Stimulated activated CD4-positive, alpha-beta T cell treated with anti-CD3 and anti-CD28 coated beads, Interleukin-2, amount 100 ng/mL, for 24 hours (primary cell): Measurements from ENCODE around the gene COL28A1.
A peak's percentile ranks its signal among the peaks of the same experiment; 100 is the strongest.
"Not testable (repeated sequence)": the region's sequence is repeated elsewhere in the genome, so short reads cannot be mapped to it uniquely, and the experiment has no call there.

Source experiments
- DNase-seq, 2 donors: peaks; one replicate each; pipeline ENCODE4 v3.0.0-alpha.2; 2020

COL28A1 gene

DNA sequence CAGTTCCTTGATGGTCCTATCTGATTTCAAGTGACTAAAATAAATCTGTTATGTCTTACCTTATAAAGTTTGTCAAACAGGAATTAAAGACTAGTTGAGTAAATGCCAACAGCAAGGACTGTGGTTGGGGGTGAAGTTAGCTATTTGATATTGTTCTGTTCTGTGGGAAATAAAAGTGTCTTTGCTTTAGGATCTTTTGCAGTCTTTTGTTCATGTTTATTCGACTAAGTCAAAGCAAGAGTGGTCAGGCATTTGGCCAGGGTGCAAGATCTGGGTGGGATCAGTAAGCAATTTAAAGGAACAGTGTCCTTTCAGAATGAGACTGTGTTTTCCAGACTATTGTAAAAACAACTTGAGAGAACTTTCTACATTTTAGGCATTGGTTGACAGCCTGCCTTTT, at the start of gene COL28A1:
Gene COL28A1, minus strand, starts transcription at position 183 of the 400 bp plus-strand sequence. CDS start 2,998 bp downstream, outside the sequence.
- DNase-seq = no peak

DNA sequence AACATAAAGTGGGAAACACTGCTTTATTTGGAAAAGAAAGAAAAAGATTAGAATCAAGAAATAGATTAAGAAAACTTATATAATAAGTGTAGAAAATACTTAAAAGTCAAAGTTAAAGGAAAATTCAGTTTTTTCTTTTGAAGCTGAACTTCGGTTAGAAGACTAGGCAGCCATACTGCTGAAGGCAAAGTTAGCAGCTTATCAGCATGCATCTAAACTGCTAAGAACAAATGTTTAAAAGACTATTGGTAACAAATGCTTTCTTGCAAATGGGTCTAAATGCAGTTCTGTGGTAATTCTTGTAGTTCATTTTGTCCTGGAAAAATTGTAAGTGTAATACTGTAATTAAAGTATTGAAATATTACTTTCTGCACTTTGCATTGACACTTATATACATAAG, 49.0 kb upstream of the COL28A1 start:
- DNase-seq = no peak

DNA sequence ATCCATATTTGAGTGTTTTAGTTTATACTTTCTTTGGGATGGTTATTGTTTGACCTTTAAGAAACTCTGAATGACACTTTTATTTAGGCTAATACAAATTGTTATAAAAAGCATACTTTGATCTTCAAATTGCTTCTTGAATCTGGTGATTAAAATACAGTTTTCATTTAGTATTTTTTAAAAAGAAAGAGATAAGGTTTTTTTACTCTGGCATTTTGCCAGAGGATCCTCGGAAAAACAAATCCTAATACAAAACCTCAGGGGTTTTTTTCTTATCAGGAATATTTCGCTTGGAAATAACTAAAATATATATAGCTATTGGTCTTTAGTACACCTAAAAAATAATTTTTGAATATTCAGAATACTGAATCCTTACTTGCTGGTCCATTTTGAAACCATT, 48.1 kb upstream of the COL28A1 start:
- DNase-seq = no peak

DNA sequence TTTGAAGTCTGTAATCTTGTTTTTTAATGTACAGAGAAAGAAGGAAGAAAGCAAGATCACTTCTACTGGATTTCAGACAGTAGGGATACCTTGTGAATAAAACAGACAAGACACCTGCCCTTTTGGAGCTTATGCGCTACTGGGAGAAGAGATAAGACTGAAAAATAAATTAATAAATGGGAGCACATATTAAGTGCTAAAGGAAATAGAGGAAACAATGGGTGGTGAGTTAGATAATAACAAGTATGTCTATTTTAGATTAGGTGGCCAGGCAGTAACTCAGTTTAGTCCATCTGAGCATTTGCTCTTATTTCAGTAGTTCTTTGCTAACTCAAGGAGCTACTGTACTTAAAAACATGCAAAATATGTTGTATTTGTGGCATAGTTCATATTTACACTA, 46.9 kb upstream of the COL28A1 start:
- no peak for DNase-seq

DNA sequence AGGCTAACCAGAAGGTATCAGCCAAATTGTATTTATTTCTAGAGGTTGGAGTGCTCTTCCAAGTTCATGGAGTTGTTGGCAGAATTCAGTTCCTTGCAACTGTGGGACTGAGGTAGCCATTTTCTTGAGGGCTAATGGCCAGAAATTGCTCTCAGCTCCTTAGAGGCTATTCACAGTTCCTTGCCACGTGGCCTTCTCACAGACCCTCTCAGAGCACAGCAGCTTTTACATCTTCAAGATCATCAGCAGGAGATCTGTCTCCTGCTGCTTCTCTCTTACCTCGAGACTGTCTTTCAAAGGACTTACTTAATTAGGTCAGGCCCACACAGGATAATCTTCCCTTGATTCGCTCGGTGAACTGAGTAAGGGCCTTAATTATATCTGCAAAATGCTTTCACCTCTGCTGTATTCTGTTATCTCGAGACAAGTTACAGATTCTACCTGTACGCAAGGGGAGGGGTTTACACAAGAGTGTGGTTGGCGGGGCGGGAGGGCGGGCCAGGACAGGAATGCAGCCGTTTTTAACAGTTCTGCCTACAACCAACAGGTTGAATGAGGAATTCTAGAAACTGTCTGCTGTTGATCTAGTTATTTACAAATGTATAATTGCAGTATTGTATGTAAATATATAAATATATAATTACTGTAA, 46.0 kb upstream of the COL28A1 start:
- DNase-seq = no peak

DNA sequence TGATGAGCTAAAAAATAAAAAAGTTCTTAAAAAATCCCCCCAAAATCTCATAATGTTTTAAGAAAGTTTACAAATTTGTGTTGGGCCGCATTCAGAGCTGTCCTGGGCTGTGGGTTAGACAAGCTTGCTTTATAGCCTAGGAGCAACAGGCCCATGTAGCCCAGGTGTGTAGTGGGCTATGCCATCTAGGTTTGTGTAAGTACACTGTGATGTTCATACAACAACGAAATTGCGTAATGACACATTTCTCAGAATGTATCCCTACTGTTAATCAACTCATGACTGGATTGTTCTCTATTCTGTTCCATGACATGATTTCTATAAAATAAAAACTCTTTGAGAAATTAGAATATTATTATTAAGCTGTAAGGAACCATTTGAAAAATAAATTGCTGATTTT, 44.0 kb upstream of the COL28A1 start:
- no peak for DNase-seq

DNA sequence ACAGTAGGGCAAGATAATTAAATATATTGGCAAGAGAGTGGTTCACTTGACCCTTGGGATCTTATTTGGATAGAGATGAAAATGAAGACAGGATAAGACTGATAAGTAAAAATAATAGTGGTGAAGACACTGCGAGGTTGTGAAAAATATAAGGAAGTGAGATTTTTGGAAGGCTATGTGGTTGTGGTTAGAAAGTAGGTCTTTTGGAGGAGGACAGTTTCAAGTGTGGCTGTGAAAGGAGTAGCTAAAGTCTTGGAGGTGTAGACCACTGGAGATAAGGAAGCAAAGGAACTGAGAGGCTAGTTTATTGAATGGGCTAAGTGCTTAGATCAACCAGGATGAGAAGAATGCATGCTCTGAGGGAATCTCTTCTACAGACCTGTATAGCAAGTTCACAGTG, 42.2 kb upstream of the COL28A1 start:
- no peak for DNase-seq

DNA sequence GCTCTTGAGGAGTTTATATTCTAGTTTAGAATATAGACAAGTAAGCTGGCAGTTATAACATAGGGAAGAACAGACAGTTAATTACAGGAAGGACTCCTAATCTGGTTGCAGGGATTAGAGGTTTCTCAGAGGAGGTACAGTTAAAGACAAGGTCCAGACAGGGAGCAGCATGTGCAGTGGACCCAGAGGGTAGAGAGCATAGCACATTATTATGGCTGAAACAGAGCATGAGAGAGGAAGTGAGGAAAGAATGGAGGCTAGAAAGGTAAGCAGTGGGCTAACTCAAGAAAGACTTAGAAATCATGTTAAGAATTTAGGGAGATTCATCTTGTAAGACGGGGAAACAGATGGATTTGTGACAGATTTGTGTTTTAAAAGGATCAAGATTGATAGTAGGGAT, 40.7 kb upstream of the COL28A1 start:
- no peak for DNase-seq

DNA sequence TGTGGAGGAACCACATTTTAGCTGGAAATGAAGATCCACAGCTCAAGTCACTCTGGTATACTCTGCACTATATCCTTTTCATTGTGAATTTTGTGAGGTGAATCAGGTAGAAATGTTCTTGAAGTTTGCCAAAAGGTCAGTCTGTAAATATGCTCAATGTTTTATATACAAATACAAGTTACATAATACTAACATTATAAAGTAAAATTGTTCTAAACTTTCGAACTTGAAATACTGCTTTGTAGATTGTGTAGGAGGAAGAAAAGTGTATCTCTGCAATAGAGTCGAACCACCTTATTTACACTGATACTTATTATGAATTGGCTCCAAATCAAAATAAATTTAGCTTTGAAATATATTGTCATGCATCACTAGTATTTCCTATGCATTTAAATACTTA, 38.0 kb upstream of the COL28A1 start:
- DNase-seq = no peak

DNA sequence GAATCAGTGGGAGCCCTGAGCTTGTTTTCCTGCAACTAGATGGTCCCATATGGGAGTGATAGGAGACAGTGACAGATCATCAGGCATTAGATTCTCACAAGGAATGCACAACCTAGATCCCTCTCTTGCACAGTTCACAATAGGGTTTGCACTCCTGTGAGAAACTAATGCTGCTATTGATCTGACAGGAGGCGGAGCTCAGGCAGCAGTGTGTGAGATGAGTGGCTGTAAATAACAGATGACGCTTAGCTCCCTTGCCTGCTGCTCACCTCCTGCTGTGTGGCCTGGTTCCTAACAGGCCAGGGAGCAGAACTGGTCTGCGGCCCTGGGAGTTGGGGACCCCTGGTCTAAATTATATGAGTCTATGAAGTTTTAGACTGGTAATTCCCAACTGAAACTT, 34.9 kb upstream of the COL28A1 start:
- no peak for DNase-seq

DNA sequence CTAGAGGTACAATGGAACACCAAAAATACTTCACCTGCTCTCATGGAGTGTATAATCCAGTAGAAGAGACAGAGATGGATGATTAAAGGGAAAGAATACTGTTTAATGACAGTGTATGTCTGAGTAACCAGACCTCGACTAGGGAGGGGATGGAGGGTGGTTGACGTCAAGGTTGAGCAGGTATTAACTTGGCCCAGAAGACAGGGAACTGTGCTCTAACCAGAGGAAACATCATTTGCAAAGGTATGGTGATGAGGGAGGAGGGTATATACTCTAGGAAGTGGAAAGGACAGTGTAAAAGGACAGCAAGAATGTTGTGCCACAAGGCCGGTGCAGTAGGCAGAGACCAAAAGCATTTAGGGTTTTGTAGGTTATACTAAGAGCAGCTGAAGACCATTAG, 33.9 kb upstream of the COL28A1 start:
- DNase-seq = no peak

DNA sequence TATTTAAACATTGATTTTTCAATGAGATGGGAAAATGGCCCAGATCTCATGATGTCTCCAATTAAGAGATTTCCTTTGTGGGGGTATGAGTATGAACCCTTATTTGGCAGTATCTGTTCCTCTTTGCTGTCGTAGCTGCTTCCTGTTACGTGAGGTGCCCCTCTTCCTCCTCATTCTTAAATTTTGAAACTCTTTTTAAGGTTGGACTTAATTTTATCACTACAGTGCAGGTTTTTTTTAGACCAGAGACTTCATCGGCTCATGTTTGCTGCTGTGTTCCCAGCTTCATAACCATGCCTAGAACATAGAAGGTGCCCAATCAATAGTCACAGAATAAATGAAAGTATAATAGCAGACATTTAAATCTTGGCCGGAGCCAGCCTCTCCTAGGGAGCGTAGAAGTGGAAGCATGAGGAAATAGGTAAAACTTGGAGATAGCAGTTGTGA, 33.4 kb upstream of the COL28A1 start:
- no peak for DNase-seq

DNA sequence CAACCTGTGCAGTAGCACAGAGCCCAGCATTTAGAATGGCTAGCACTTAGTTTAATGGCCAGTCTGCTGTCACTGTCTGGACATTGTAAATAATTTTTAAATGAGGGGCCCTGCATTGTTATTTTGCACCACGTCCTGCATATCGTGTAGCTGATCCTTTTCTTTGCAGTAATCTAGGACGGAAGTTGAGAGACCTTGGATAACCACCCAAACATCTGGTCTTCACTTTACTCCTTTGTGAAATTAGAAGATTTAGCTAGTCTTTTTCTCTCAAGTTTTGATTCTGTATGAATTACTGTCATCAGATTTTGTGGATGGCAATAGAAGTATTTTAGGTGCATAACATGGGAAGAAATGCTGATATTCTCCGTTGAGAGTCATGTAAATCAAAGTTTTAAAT, 32.9 kb upstream of the COL28A1 start:
- DNase-seq = no peak

DNA sequence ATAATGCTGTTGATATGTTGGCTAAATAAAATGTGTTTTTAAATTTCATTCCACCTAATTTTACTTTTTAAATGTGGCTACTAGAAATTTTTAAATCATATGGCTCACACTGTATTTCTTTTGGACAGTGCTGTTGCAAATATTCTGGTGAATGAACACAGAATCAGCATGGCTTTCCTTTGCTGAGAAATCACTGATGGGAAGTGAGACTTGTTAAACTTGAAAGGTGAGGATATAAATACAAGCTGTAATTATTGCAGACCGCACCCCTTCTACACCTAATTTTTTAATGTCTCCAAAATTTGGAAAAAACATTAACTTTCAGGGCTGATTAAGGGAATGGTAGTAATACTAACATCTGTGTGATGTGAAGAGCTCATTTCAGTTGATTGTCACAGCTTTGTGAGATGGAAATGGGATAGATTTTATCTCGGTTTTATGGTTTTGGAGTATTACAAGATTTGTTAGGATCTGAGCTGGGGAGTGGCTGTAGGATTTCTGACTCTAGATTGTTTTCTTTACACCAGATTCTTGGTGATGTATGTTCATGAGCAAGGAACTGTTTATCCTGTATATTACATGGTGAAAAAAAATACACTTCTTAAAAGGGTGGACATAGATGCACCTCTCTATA, 32.3 kb upstream of the COL28A1 start:
- DNase-seq = no peak

DNA sequence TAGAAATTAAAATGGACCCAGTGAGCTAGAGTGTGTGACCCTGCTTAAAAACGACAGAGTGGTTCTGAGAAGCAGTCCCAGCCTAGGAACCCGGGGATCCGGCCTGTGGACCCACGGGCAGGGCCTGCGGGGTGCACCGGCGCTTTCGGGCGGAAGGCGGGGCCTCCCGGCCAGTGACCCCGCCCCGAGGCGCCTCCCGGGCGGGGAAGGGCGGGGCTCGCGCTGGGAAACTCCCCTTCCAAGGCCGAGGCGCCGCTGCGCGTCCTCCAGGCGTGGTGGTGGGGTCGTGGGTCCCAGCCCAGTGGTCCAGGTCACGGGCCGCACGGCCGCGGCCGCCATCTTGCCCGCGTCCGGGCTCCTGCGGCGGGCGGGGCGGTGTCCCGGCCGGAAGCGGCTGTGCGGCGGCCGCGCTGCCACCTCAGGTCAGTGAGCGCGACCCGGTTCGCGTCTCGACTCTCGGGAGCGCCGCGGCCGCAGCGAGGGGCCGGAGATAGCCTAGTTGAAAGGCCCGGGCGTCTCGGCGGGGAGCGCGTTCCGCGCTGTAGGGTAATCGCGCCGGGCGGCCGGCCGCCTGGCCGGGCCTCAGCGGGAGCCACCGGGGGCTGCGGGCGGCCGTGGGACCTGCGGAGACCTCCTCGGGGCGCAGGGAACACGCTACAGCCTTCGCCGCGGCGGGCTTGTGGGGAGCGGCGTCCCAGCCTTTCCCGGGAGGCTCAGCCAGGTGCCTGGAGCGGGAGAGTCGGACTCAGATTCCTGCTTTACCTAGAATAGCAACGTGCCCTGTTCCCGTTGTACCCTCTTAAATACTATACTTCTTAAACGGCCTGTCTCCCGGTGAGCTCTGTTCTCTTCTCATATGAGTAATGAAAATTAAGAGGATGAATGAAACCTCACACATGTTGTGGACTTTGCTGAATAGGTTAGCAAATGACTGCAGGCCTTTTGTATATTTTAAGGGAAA, 31.3 kb upstream of the COL28A1 start, which contains the start of gene MIOS:
Gene MIOS, plus strand, starts transcription at position 234 of the 961 bp plus-strand sequence. CDS start 5,592 bp downstream, outside the sequence.
- DNase-seq = peak; percentile 81 to 86

DNA sequence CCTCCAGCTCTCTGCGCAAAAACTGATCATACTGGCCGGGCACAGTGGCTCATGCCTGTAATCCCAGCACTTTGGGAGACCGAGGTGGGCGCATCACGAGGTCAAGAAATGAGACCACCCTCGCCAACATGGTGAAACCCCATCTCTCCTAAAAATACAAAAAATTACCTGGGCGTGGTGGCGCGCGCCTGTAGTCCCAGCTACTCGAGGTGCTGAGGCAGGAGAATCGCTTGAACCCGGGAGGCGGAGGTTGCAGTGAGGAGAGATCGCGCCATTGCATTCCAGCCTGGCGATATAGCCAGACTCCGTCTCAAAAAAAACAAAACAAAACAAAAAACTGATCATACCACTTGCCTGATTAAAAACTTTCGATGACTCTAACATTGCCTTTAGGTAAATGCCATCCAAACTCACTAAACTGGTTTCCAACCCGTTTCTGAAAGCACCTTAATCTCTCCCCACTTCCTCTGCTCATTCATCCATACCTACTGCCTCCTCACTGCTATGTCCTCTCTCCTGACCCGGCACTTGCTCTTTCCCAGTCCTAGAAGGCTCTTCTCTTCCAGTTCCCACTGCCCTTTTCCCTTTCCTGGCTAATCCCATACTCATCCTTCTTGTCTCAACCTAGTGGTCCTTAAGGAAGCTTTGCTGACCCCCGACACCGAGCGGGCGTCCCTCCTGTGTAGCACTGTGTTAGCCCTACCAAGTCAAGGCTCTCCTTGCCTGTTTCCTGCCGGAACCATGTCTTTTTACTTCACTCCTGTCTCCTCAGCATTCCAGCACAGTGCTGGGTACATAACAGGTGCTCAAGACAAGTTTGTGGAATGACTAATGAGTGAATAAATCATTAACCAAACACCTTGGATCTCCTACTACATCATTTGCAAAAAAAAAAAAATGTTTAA, 30.3 kb upstream of the COL28A1 start:
- DNase-seq = peak in 1 of 2 donors; percentile 7

DNA sequence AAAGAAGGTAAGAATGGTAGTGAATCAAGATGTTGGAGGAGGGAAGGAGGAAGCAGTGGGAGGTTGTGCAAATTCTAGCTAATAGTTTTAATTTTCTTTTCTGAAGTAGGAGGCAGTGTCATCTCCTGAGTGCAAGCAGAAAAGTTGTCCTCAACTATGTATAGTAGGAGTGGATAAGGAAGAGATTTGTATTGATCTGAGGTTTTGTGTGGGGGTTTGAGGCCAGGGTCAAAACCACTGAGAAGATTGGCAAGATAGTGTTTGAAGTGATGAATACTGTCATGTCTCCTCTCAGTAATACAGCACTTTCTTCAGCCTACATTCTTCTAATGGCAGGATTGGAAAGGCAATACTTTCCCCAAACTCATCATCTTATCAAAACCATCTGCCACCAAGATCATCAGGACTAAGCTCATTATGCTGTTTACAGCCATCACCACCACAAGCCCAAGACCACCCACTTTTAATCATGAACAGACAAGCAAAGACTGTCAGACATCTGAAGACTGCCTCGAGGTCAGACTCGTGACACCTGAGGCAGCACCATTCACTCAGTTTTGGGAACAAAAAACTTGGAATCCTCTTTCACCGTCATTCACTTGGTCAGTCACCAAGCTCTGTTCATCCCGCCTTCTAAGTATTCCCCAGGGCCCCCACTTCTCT, 29.5 kb upstream of the COL28A1 start:
- DNase-seq = peak in 1 of 2 donors; percentile 42

DNA sequence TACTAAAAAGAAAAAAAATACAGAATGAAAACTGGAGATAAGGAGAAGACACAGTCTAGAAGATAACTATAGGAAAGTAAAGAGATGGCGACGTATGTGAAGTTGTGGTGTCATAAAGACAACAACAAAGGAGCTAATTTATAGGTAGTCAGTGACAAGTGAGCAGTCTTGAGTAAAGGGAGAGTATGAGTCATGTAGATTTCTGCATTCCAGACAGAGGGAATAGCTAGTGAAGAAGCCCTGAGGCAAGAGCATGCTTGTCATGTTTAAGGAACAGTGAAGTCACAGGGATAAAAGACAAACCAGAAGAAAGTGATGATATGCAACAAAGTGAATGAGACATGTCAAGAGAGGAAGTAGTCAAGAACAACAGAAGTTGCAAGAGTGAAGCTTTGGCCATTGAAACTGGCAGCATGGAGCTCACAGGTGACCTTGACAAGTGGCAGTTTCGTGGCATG, 28.7 kb upstream of the COL28A1 start:
- DNase-seq = no peak

DNA sequence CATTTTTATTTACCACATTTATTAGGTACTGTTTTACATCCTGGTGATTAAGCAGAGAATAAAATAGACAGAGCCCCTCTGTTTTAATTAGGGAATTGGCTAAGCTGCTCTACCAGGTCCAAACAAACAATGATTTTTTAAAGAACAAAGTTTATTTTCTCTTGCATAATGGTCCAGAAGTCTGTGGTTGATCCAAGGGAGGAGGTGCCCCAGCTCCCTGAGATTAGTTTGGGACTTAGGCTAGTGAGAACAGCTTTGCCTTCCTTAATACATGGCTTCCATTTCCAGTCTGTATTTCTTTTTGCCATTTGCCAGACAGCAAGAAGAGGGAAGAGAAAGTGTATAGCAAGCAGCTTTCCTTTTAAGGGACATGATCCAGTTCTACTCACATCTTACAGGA, 28.1 kb upstream of the COL28A1 start:
- no peak for DNase-seq

DNA sequence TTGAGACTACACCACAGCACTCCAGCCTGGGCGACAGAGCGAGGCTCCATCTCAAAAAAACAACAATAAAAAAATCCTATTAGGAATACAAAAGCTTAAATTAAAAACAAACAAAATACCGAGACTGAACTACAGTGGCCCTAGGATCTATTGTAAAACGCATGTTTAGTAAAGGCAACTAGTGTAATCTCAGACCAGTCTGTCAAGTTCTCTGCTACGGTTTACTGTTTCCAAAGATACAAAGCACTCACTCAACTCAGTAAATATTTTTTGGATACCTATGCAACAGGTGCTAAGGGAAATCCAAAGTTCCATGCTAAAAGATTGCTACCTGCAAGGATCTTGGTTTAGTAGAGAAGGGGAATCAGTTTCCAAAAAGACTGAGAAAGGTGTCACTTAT, 27.6 kb upstream of the COL28A1 start:
- no peak for DNase-seq

DNA sequence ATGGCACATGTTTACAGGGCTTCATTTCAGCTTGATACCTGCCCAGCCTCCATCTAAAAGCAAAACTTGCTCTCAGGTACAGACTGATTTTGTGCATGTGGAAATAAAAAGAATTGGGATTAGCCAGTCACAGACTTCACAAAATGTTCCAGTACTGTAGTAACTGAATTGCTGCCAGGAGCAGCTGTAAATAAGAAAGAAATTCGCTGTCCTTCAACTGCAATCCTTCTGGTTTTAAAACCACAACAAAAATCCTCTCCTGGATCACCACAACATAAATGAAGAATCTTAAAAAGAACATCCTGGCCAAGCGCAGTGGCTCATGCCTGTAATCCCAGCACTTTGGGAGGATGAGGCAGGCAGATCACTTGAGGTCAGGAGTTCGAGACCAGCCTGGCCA, 27.1 kb upstream of the COL28A1 start:
- DNase-seq = no peak

DNA sequence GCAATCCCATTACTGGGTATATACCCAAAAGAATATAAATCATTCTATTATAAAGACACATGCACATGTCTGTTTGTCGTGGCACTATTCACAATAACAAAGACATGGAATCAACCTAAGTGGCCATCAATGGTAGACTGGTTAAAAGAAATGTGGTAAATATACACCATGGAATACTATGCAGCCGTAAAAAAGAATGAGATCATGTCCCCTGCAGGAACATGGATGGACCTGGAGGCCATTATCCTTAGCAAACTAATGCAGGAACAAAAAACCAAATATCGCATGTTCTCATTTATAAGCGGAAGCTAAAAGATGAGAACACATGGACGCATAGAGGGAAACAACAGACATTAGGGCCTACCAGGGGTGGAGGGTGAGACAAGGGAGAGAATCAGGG, 25.9 kb upstream of the COL28A1 start:
- DNase-seq = not testable (repeated sequence)
